ENCODE results near the gene PAM. TPM values are rescaled to one million over a fixed set of nuclear protein-coding genes. Genes with fewer than 3 reads are reported as not detected.

The PAM gene
- total RNA-seq, 6 experiments from 2014 or later, result 10.9 to 22.7 (median 16.8) TPM

- Histone ChIP-seq H3K27ac (no peak overlapping the region), H3K27me3 (no peaks in the 10 kb centered on the region), H3K36me3 (no peaks in the 10 kb centered on the region), H3K4me1 (no peaks in the 10 kb centered on the region), H3K4me3 (no peak overlapping the region), H3K9me3 (no peaks in the 10 kb centered on the region)
- no peak for DNase-seq
- intact Hi-C loops (cut with DNase I), result no loop called here
- TF ChIP-seq POLR2A (IDR thresholded peaks at IDR 0.05) (no peak), CTCF (IDR thresholded peaks at IDR 0.05) (no peak)
- ATAC-seq, result no peak
Measured at GRCh38 chr5:102863058-102863457, 108.0 kb downstream of the PAM start.

DNA sequence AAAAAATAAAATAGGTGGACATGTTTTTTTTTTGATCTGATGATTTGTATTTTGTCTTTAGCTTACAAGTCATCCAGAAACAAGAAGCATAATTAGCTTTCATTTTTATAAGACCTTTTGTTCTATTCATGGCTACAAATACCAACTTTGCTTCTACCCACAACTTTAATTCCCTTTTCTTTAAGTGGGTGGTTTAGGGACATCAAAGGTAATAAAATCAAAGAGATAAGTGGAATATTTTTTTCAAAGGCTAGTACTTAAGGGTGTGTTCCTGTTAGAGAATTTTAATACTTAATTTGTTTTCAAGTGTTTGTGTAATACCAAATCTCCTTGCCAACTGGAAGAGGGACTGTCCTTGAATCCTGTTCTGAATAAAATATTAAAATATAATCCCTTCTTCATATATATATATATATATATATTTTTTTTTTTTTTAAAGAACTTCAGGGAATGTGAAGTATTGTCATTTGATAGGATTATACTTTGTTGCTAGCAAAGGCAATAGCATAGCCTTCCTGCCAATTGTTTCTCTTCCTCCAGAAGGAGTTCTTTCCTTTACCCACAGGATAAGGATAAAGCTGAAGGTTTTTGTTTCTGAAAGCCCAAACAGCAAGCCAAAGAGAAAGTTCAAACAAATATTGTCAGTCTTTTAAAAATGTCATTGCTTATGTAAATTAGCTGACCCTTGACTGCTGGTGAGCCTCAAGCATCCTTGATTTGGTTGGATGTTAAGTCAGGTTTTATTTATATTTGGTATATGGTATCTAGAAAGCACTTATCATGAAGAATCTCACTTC is 108.9 kb downstream of the PAM start:
- Histone ChIP-seq H3K27me3 (no peaks in the 10 kb centered on the region), H3K27ac (no peak overlapping the region), H3K36me3 (no peaks in the 10 kb centered on the region), H3K4me1 (no peaks in the 10 kb centered on the region), H3K9me3 (no peaks in the 10 kb centered on the region), H3K4me3 (no peak overlapping the region)
- intact Hi-C loops (cut with DNase I), result no loop called here
- TF ChIP-seq POLR2A (IDR thresholded peaks at IDR 0.05), result no peak
- TF ChIP-seq CTCF (IDR thresholded peaks at IDR 0.05), result no peak
- DNase-seq, result no peak
- ATAC-seq, result no peak

DNA sequence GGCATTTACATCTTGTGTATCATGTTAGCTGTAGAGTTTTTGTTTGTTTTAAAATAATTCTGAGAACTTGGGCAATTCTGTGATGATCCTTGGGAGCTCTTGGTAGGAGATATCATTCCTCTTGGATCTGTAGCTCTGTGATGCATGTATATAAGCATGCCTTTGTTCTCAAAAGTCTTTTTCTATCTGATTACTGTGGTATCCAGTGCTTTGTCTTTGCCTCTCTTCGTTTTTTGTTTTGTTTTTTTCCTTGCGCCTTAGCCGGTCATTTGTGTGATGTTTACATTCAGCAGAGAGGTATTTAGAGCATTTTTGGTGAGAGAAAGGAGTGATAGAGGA is 110.0 kb downstream of the PAM start:
- no peaks in the 10 kb centered on the region for H3K36me3 ChIP-seq
- no peaks in the 10 kb centered on the region for H3K9me3 ChIP-seq
- H3K27me3 ChIP-seq, result no peaks in the 10 kb centered on the region
- peak overlapping the region in 2 of 3 donors; percentile 42 to 59 for H3K27ac ChIP-seq
- H3K4me1 ChIP-seq, result no peaks in the 10 kb centered on the region
- ATAC-seq (no peak), DNase-seq (no peak)
- intact Hi-C loops (cut with DNase I), result no loop called here
- no peak for TF ChIP-seq POLR2A (IDR thresholded peaks at IDR 0.05)
- TF ChIP-seq CTCF (IDR thresholded peaks at IDR 0.05), result no peak
- H3K4me3 ChIP-seq, result peak overlapping the region in 2 of 3 donors; percentile 52 to 54
- 25% methylated on average over 3 of the region's 3 CpGs for WGBS (ENCODE audit: insufficient coverage, low coverage, low lambda C conversion rate, missing lambda C conversion rate)

GRCh38 chr5:102865510-102866236 is 110.6 kb downstream of the PAM start:
- intact Hi-C loops (cut with DNase I), result no loop called here
- peak; percentile 94 to 98 (median 96) for ATAC-seq
- H3K36me3 ChIP-seq, result no peaks in the 10 kb centered on the region
- H3K27ac ChIP-seq, result peak overlapping the region; percentile 23 to 59 (median 42)
- H3K27me3 ChIP-seq, result no peaks in the 10 kb centered on the region
- no peak for TF ChIP-seq POLR2A (IDR thresholded peaks at IDR 0.05)
- TF ChIP-seq CTCF (IDR thresholded peaks at IDR 0.05), result no peak
- no peaks in the 10 kb centered on the region for H3K4me1 ChIP-seq
- DNase-seq, result peak; percentile 74 to 82 (median 77)
- peak overlapping the region; percentile 49 to 54 (median 52) for H3K4me3 ChIP-seq
- WGBS (ENCODE audit: insufficient coverage, low coverage, low lambda C conversion rate, missing lambda C conversion rate), result 10% methylated on average over 8 of the region's 54 CpGs
- no peaks in the 10 kb centered on the region for H3K9me3 ChIP-seq
